K562 (cell line): Measurements from ENCODE around the gene ZNF81. TPM values are rescaled to one million over a fixed set of nuclear protein-coding genes. Genes with fewer than 3 reads are reported as not detected.

Experiments used
- ATAC-seq: fragments of 200-7000 bp; cut with Tn5 transposase; 3 replicates; pipeline ENCODE4 v1.9.1; 2020; ENCODE audit warnings: moderate library complexity
- BruUV-seq: library from RNA; stranded (reverse); fragments of 400-500 nt; replicated peaks from 2 replicates; lab custom pipeline; 2021; lab: Mats Ljungman, UMichigan
- CTCF ChIA-PET: fragments of 300-600 bp; formaldehyde crosslinking; extraction: SDS; loops from one replicate; lab custom pipeline; 2021; ENCODE audit warnings: low intra/inter-chr PET ratio; lab: Yijun Ruan, JAX
- POLR2A ChIA-PET: fragments of 300-600, 350-650 bp; sonication (Branson Sonifier 250); formaldehyde crosslinking; extraction: SDS; loops from one replicate; lab custom pipeline; 2021; ENCODE audit warnings: antibody characterized with exemption, inconsistent platforms; lab: Yijun Ruan, JAX
- DNase-seq, 4 experiments: peaks; one replicate each; pipeline versions ENCODE4 v3.0.0 to v3.0.0-alpha.2; 2011 to 2018; ENCODE audit warnings: low spot score in 3 of 4, mixed read lengths in 3 of 4; ENCODE audit errors: extremely low read depth in 1 of 4
- FAIRE-seq: peaks from 2 replicates; lab custom pipeline; 2011; peaks lifted over from hg19 to GRCh38; lab: Jason Lieb, UNC
- H2AFZ ChIP-seq: 2 replicates; pipeline ENCODE4 v1.6.0; 2011; ENCODE audit warnings: low read depth, low read length, control low read depth, inconsistent platforms
- H3K27ac ChIP-seq: fragments of 200-600 bp; 3 replicates; pipeline ENCODE4 v1.8.0; 2011; ENCODE audit warnings: low read depth, mild to moderate bottlenecking, control low read depth, inconsistent platforms, low read length, moderate library complexity, mixed read lengths; ENCODE audit errors: extremely low read depth
- H3K27me3 ChIP-seq, 2 experiments: fragments of 300-600 bp in 1 of 2; 2 replicates in 1 of 2; 3 replicates in 1 of 2; pipeline versions ENCODE4 v1.6.0 to v1.8.0; 2011; ENCODE audit warnings: inconsistent platforms in 2 of 2, low read length in 2 of 2, mild to moderate bottlenecking in 1 of 2, mixed read lengths in 1 of 2, moderate library complexity in 1 of 2; ENCODE audit not compliant: control insufficient read depth in 2 of 2, insufficient read depth in 2 of 2
- H3K36me3 ChIP-seq: fragments of 300-600 bp; 3 replicates; pipeline ENCODE4 v1.8.0; 2011; ENCODE audit warnings: mild to moderate bottlenecking, low read length, inconsistent platforms; ENCODE audit not compliant: control insufficient read depth, insufficient read depth
- H3K4me1 ChIP-seq, 2 experiments: fragments of 200-600 bp in 1 of 2; replicated peaks in 1 of 2; 2 replicates in 1 of 2; 3 replicates in 1 of 2; pipeline versions ENCODE4 v1.5.1 to v1.8.0; 2011; ENCODE audit warnings: inconsistent platforms in 2 of 2, low read length in 2 of 2, mild to moderate bottlenecking in 1 of 2, mixed read lengths in 1 of 2, moderate library complexity in 1 of 2; ENCODE audit not compliant: control insufficient read depth in 2 of 2, insufficient read depth in 2 of 2
- H3K4me2 ChIP-seq: 2 replicates; pipeline ENCODE4 v1.6.1; 2011; ENCODE audit warnings: low read length, control low read depth, inconsistent platforms, mixed read lengths; ENCODE audit not compliant: insufficient read depth
- H3K4me3 ChIP-seq: fragments of 200-600 bp; sonication (generic), shearing (Covaris generic); 2 replicates; pipeline ENCODE4 v1.5.1; 2016; ENCODE audit warnings: control low read depth, inconsistent platforms
- H3K79me2 ChIP-seq: fragments of 200-600 bp; 3 replicates; pipeline ENCODE4 v1.8.0; 2011; ENCODE audit warnings: low read length, inconsistent platforms; ENCODE audit not compliant: control insufficient read depth, insufficient read depth
- H3K9ac ChIP-seq, 2 experiments: 2 replicates each; pipeline versions ENCODE4 v1.6.0 to v1.6.1; 2011; ENCODE audit warnings: low read depth in 2 of 2, low read length in 2 of 2, control low read depth in 1 of 2, inconsistent platforms in 1 of 2, mild to moderate bottlenecking in 1 of 2, mixed read lengths in 1 of 2; ENCODE audit not compliant: insufficient read depth in 1 of 2
- H3K9me1 ChIP-seq: one replicate; pipeline ENCODE4 v1.6.0; 2011; ENCODE audit warnings: inconsistent platforms, mild to moderate bottlenecking, low read length, moderate library complexity; ENCODE audit not compliant: control insufficient read depth, insufficient read depth
- H3K9me3 ChIP-seq: replicated peaks from 2 replicates; pipeline ENCODE4 v1.5.1; 2011; ENCODE audit warnings: low read depth, low read length, inconsistent platforms; ENCODE audit not compliant: control insufficient read depth, insufficient read depth
- H4K20me1 ChIP-seq: replicated peaks from 2 replicates; pipeline ENCODE4 v1.6.1; 2011; ENCODE audit warnings: low read length, inconsistent platforms, mixed read lengths; ENCODE audit not compliant: control insufficient read depth, insufficient read depth
- C11orf30 ChIP-seq: fragments of 450-650 bp; IDR thresholded peaks from 2 replicates; pipeline ENCODE4 v1.6.1; 2016; ENCODE audit warnings: low read depth, mild to moderate bottlenecking
- CGGBP1 ChIP-seq: fragments of 250-450 bp; sonication (Bioruptor Pico); IDR thresholded peaks from 2 replicates; pipeline ENCODE4 v1.9.0; 2021; ENCODE audit warnings: mild to moderate bottlenecking
- FOXP4 ChIP-seq: sonication (generic); formaldehyde crosslinking; IDR thresholded peaks from 2 replicates; pipeline ENCODE4 v1.8.0; 2022; ENCODE audit warnings: mild to moderate bottlenecking, missing genetic modification reagents, borderline replicate concordance
- HOMEZ ChIP-seq: fragments of 250-450 bp; sonication (Bioruptor Pico); IDR thresholded peaks from 2 replicates; pipeline ENCODE4 v1.4.0; 2020; ENCODE audit warnings: mild to moderate bottlenecking, moderate library complexity
- PCBP1 ChIP-seq: fragments of 200-400 bp; formaldehyde crosslinking; IDR thresholded peaks from 2 replicates; pipeline ENCODE4 v1.6.1; 2018; ENCODE audit warnings: mild to moderate bottlenecking, low read depth, low read length; ENCODE audit not compliant: poor library complexity, severe bottlenecking
- POLR2H ChIP-seq: IDR thresholded peaks from 2 replicates; pipeline ENCODE4 v1.6.1; 2016; ENCODE audit warnings: missing genetic modification characterization, low read depth, mild to moderate bottlenecking, control low read depth, missing compliant biosample characterization, moderate library complexity
- PURB ChIP-seq: sonication (generic); formaldehyde crosslinking; IDR thresholded peaks from 2 replicates; pipeline ENCODE4 v1.9.0; 2021; ENCODE audit warnings: low read depth, mild to moderate bottlenecking, missing genetic modification reagents
- TCF3 ChIP-seq: sonication (generic); formaldehyde crosslinking; IDR thresholded peaks from 2 replicates; pipeline ENCODE4 v1.4.0; 2020; ENCODE audit warnings: mild to moderate bottlenecking, missing genetic modification reagents
- ZKSCAN3 ChIP-seq: fragments of 250-450 bp; sonication (Bioruptor Pico); IDR thresholded peaks from 2 replicates; pipeline ENCODE4 v1.4.0; 2020
- ZNF175 ChIP-seq: fragments of 200-800 bp; sonication (Bioruptor generic); IDR thresholded peaks from 2 replicates; pipeline ENCODE4 v1.6.1; 2016; ENCODE audit warnings: low read depth, mild to moderate bottlenecking, missing genetic modification characterization, missing compliant biosample characterization
- ZNF239 ChIP-seq: fragments of 250-450 bp; sonication (Bioruptor Pico); IDR thresholded peaks from 2 replicates; pipeline ENCODE4 v1.4.0; 2020; ENCODE audit warnings: mild to moderate bottlenecking
- ZNF398 ChIP-seq: fragments of 250-450 bp; sonication (Bioruptor Pico); IDR thresholded peaks from 2 replicates; pipeline ENCODE4 v1.8.0; 2021; ENCODE audit warnings: moderate library complexity, mild to moderate bottlenecking, inconsistent platforms
- ZNF512 ChIP-seq: IDR thresholded peaks from 2 replicates; pipeline ENCODE4 v1.6.1; 2016; ENCODE audit warnings: missing genetic modification characterization, missing compliant biosample characterization
- WGBS: fragments of 100-300 bp; shearing (Covaris generic); methylation state at CpG from one replicate; pipeline ENCODE4 v1.1.6; 2016; ENCODE audit warnings: low coverage, mixed read lengths; ENCODE audit not compliant: insufficient coverage; ENCODE audit errors: missing lambda C conversion rate; 5-methylcytosine and 5-hydroxymethylcytosine counted together
- in situ Hi-C: fragments of 300-500 bp; cut with MboI; formaldehyde crosslinking; loops from 4 replicates; pipeline ENCODE4 v1.15.0; 2018; ENCODE audit warnings: inconsistent platforms, mixed read lengths
- intact Hi-C: fragments of 100-400 bp; cut with micrococcal nuclease; formaldehyde crosslinking; loops from 2 replicates; pipeline ENCODE4 v1.14.2; 2022
- polyA plus RNA-seq, 8 experiments: library from polyadenylated mRNA; depleted of rRNA in 4 of 8; stranded (reverse) in 5 of 8; unstranded in 3 of 8; fragments of >200 nt; fragmentation: Nextera tagmentation in 2 of 8; fragmentation: Illumina TruSeq in 1 of 8; extraction: Ambion mirVana in 2 of 8; extraction: Trizol in 1 of 8; gene quantifications; 2 replicates each; pipeline versions ENCODE4 v1.2.1 to v1.2.3, GENCODE V29; 2011 to 2014; ENCODE audit warnings: inconsistent platforms in 1 of 8, missing spikeins in 1 of 8
- total RNA-seq, 7 experiments: library from RNA; depleted of rRNA in 6 of 7; stranded (reverse); fragments of >200 nt in 6 of 7; fragmentation: Illumina TruSeq in 2 of 7; extraction: Trizol in 2 of 7; gene quantifications; 2 replicates each; pipeline versions ENCODE4 v1.2.1 to v1.2.3, GENCODE V29; 2011 to 2021; ENCODE audit warnings: low replicate concordance in 1 of 7

The ZNF81 gene
- total and polyA plus RNA-seq, 9 of the 15 experiments (the other 6 are each of a cell fraction or from before 2014, with no cell fraction given) = 2.4 to 9.6 (median 4.9) TPM

DNA sequence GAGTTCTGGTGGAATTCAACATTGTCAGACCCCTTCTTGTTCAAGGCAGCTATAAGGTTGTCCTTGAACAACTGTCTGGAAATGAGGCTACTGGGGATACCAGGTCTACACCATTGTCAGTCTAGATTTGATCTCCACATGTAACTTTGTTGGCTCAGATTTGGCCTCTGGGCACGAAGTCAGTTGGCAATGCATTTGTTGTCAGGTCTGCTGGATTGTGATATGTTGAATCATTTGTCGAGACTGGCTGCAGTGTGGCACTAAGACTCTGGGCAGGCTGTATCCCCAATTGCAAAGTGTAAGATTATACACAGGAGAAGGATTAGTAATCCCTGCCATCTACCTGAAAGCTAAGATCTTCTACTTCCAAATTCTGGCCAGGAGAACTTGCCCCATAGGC, 26.5 kb downstream of the ZNF81 start (continued):
- no peak for TF ChIP-seq FOXP4

DNA sequence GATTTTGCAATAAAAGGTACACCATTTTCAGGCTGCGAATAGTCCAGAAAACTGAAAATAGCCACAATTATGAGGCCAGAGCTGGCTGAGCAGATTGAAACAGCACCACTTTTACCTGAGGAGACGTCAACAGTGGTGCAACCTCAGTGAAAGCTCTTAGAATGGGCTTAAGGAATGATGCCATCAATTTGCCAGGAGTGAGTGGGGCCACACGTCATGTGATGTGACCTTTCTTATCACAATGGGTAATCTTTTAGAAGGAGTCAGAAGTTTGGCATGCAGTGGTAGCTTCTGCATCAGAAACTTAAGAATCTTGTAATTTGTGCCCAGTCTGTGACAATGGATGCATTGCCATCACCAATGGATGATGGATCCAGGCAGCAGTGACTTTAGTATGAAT, 27.6 kb downstream of the ZNF81 start:
- no TSS peak for BruUV-seq
- TF ChIP-seq HOMEZ (CRISPR knock-in tag) (no peak), PCBP1 (no peak), ZNF175 (CRISPR knock-in tag) (no peak), C11orf30 (no peak), ZNF239 (no peak), POLR2H (tag) (no peak), TCF3 (CRISPR knock-in tag) (no peak), ZKSCAN3 (CRISPR knock-in tag) (no peak), ZNF398 (CRISPR knock-in tag) (no peak), PURB (no peak), ZNF512 (tag) (no peak), CGGBP1 (CRISPR knock-in tag) (no peak)

More for the DNA sequence above, 27.6 kb downstream of the ZNF81 start:
- H3K27ac ChIP-seq = no peak overlapping the region
- no peaks in the 10 kb centered on the region for H3K9me1 ChIP-seq
- no peak overlapping the region for H3K9ac ChIP-seq
- in situ Hi-C loops (loop anchor here (25.0 kb wide), 1 partner anchor 623 kb away; the partner anchor contains the start of gene FTSJ1), intact Hi-C loops (no loop called here)
- FAIRE-seq = no peak
- no peaks in the 10 kb centered on the region for H4K20me1 ChIP-seq
- no peaks in the 10 kb centered on the region for H3K9me3 ChIP-seq
- POLR2A ChIA-PET = interaction anchor here (1.4 kb wide), 1 partner anchor 58 kb away, joined by 3 read pairs; no protein-coding TSS in a partner anchor
- CTCF ChIA-PET = no interaction called here
- no peaks in the 10 kb centered on the region for H3K27me3 ChIP-seq
- no peak overlapping the region for H3K4me2 ChIP-seq
- H3K36me3 ChIP-seq = no peaks in the 10 kb centered on the region; the same call in 2 of the 3 replicates
- no peak overlapping the region for H2AFZ ChIP-seq
- H3K79me2 ChIP-seq = no peaks in the 10 kb centered on the region
- H3K4me3 ChIP-seq = no peak overlapping the region
- 54% methylated on average over 3 of the region's 3 CpGs for WGBS
- H3K4me1 ChIP-seq = no peaks in the 10 kb centered on the region
- no peak for DNase-seq
- ATAC-seq = no peak
